Panc1 (cell line): ENCODE data around the gene CTNND2. TPM values are rescaled to one million over a fixed set of nuclear protein-coding genes. Genes with fewer than 3 reads are reported as not detected.

ENCODE experiments used
- ATAC-seq: fragments of 200-7000 bp; cut with Tn5 transposase; 2 replicates; pipeline ENCODE4 v1.9.1; 2020; ENCODE audit warnings: mild to moderate bottlenecking, moderate library complexity
- BruUV-seq: library from RNA; stranded (reverse); fragments of 400-500 nt; replicated peaks from 2 replicates; lab custom pipeline; 2021; lab: Mats Ljungman, UMichigan
- CTCF ChIA-PET: fragments of 300-600 bp; sonication (Branson Sonifier 250); formaldehyde crosslinking; loops from one replicate; lab custom pipeline; 2022; ENCODE audit warnings: antibody characterized with exemption; lab: Charles Lee
- POLR2A ChIA-PET: fragments of 300-600 bp; sonication (Branson Sonifier 250); formaldehyde crosslinking; loops from one replicate; lab custom pipeline; 2022; ENCODE audit warnings: antibody characterized with exemption; lab: Charles Lee
- DNase-seq: peaks from one replicate; pipeline ENCODE4 v3.0.0-alpha.2; 2010; ENCODE audit warnings: low read depth, low spot score
- H3K27ac ChIP-seq: 2 replicates; pipeline ENCODE4 v1.5.1; 2011; ENCODE audit warnings: mild to moderate bottlenecking, low read length, inconsistent platforms
- H3K27me3 ChIP-seq: fragments of 200-500 bp; sonication (Bioruptor generic); 2 replicates; pipeline ENCODE4 v1.6.0; 2014; ENCODE audit warnings: low read length, inconsistent platforms; ENCODE audit not compliant: control insufficient read depth, insufficient read depth
- H3K36me3 ChIP-seq: fragments of 200-500 bp; sonication (Bioruptor generic); 2 replicates; pipeline ENCODE4 v1.5.1; 2014; ENCODE audit warnings: inconsistent platforms, mild to moderate bottlenecking, low read length, moderate library complexity; ENCODE audit not compliant: control insufficient read depth, insufficient read depth
- H3K4me1 ChIP-seq: 2 replicates; pipeline ENCODE4 v1.5.1; 2011; ENCODE audit warnings: inconsistent platforms, mild to moderate bottlenecking, low read length, moderate library complexity; ENCODE audit not compliant: control insufficient read depth, insufficient read depth
- H3K4me3 ChIP-seq, 2 experiments: 2 replicates each; pipeline ENCODE4 v1.5.1; 2011 to 2012; ENCODE audit warnings: low read depth in 2 of 2, low read length in 2 of 2, mild to moderate bottlenecking in 2 of 2, inconsistent platforms in 1 of 2, moderate library complexity in 1 of 2
- H3K9me3 ChIP-seq: fragments of 200-500 bp; sonication (Bioruptor generic); 2 replicates; pipeline ENCODE4 v1.5.1; 2014; ENCODE audit warnings: low read depth, mild to moderate bottlenecking, inconsistent platforms, low read length, moderate library complexity; ENCODE audit not compliant: control insufficient read depth, insufficient read depth
- CTCF ChIP-seq: fragments of 450-650 bp; IDR thresholded peaks from 2 replicates; pipeline ENCODE4 v1.5.1; 2017; ENCODE audit warnings: mild to moderate bottlenecking
- POLR2AphosphoS5 ChIP-seq: IDR thresholded peaks from 2 replicates; pipeline ENCODE4 v1.6.1; 2012; ENCODE audit warnings: mild to moderate bottlenecking, low read depth, low read length, moderate library complexity
- REST ChIP-seq, 2 experiments: IDR thresholded peaks; 2 replicates each; pipeline ENCODE4 v1.6.1; 2011 to 2012; ENCODE audit warnings: low read depth in 2 of 2, control low read depth in 1 of 2, low read length in 1 of 2, mild to moderate bottlenecking in 1 of 2, moderate library complexity in 1 of 2; ENCODE audit not compliant: insufficient read depth in 1 of 2
- SIN3A ChIP-seq: IDR thresholded peaks from 2 replicates; pipeline ENCODE4 v1.6.1; 2012; ENCODE audit warnings: low read depth, mild to moderate bottlenecking, low read length, moderate library complexity, borderline replicate concordance; ENCODE audit not compliant: insufficient read depth
- TCF7L2 ChIP-seq: IDR thresholded peaks from 2 replicates; pipeline ENCODE4 v1.6.1; 2011; ENCODE audit warnings: mild to moderate bottlenecking, low read depth, low read length, inconsistent platforms
- in situ Hi-C: cut with HindIII; loops from 2 replicates; pipeline ENCODE4 v1.10.0; 2016; ENCODE audit warnings: low sequenced_read_pairs, low pct_unique_long_range_greater_than_20kb
- intact Hi-C: fragments of 100-400 bp; cut with micrococcal nuclease; formaldehyde crosslinking; loops from one replicate; pipeline ENCODE4 v1.10.0; 2022; ENCODE audit not compliant: unreplicated experiment
- total RNA-seq: library from RNA; stranded (reverse); gene quantifications from one replicate; pipeline ENCODE4 v1.2.1, GENCODE V29; 2021; ENCODE audit not compliant: unreplicated experiment

Gene CTNND2
- total RNA-seq, 1 experiment from 2014 or later, result 1.0 TPM

- Histone ChIP-seq H3K4me1 (no peaks in the 10 kb centered on the region), H3K4me3 (no peak overlapping the region), H3K36me3 (no peaks in the 10 kb centered on the region; the same call in 1 of the 2 replicates), H3K9me3 (no peaks in the 10 kb centered on the region), H3K27ac (no peak overlapping the region), H3K27me3 (peaks cover 4% of the 10 kb centered on the region)
- POLR2A ChIA-PET, result no interaction called here
- in situ Hi-C loops, result no loop called here
- no TSS peak for BruUV-seq
- TF ChIP-seq TCF7L2 (no peak), POLR2AphosphoS5 (no peak), CTCF (no peak), REST (IDR thresholded peaks at IDR 0.05; ENCODE audit: insufficient read depth in 1 of 2, low read depth in 2 of 2, low read length in 1 of 2) (no peak), SIN3A (no peak)
- CTCF ChIA-PET, result no interaction called here
- intact Hi-C loops, result no loop called here
- DNase-seq, result no peak
- ATAC-seq, result no peak
Observed at GRCh38 chr5:11130131-11130530, 774.1 kb downstream of the CTNND2 start.

- ATAC-seq (0 out of 2 replicates have a peak, but pooled peaks have one; percentile 26), DNase-seq (no peak)
- H3K4me1 ChIP-seq, result no peaks in the 10 kb centered on the region
- ChIA-PET CTCF (no interaction called here), POLR2A (no interaction called here)
- in situ Hi-C loops (no loop called here), intact Hi-C loops (no loop called here)
- TF ChIP-seq CTCF, result no peak
- no peak for TF ChIP-seq TCF7L2
- no peak for TF ChIP-seq SIN3A
- no peak for TF ChIP-seq REST (IDR thresholded peaks at IDR 0.05; ENCODE audit: insufficient read depth in 1 of 2, low read depth in 2 of 2, low read length in 1 of 2)
- TF ChIP-seq POLR2AphosphoS5, result no peak
- H3K4me3 ChIP-seq, result no peak overlapping the region
- no TSS peak for BruUV-seq
- H3K27ac ChIP-seq, result no peak overlapping the region
- H3K27me3 ChIP-seq, result peaks cover 10% of the 10 kb centered on the region
- no peaks in the 10 kb centered on the region; the same call in 1 of the 2 replicates for H3K36me3 ChIP-seq
- no peaks in the 10 kb centered on the region for H3K9me3 ChIP-seq
Observed at GRCh38 chr5:11128021-11128420, 776.2 kb downstream of the CTNND2 start.
